HEK293 (cell line): ENCODE measurements around the gene ZNF507.

ENCODE experiments used
- BCL11B ChIP-seq: fragments of 450-650 bp; formaldehyde crosslinking; IDR thresholded peaks from 2 replicates; pipeline ENCODE4 v1.5.1; 2016; ENCODE audit warnings: low read depth, missing biosample characterization, missing genetic modification characterization
- MZF1 ChIP-seq: fragments of 450-650 bp; formaldehyde crosslinking; IDR thresholded peaks from 2 replicates; pipeline ENCODE4 v1.5.1; 2017; ENCODE audit warnings: missing biosample characterization, missing genetic modification characterization, borderline replicate concordance
- ZBTB1 ChIP-seq: fragments of 450-650 bp; formaldehyde crosslinking; IDR thresholded peaks from 2 replicates; pipeline ENCODE4 v1.5.1; 2016; ENCODE audit warnings: missing biosample characterization, missing genetic modification characterization
- ZBTB17 ChIP-seq: fragments of 450-650 bp; formaldehyde crosslinking; IDR thresholded peaks from 2 replicates; pipeline ENCODE4 v1.5.1; 2016; ENCODE audit warnings: missing biosample characterization, missing genetic modification characterization
- ZBTB21 ChIP-seq: fragments of 450-650 bp; formaldehyde crosslinking; IDR thresholded peaks from 2 replicates; pipeline ENCODE4 v1.5.1; 2017; ENCODE audit warnings: missing biosample characterization, missing genetic modification characterization
- ZEB2 ChIP-seq: fragments of 450-650 bp; formaldehyde crosslinking; IDR thresholded peaks from 2 replicates; pipeline ENCODE4 v1.5.1; 2016; ENCODE audit warnings: missing biosample characterization, missing genetic modification characterization
- ZFP41 ChIP-seq: fragments of 450-650 bp; formaldehyde crosslinking; IDR thresholded peaks from 2 replicates; pipeline ENCODE4 v1.5.1; 2016; ENCODE audit warnings: missing biosample characterization, missing genetic modification characterization, borderline replicate concordance
- ZNF133 ChIP-seq: fragments of 450-650 bp; formaldehyde crosslinking; IDR thresholded peaks from 2 replicates; pipeline ENCODE4 v1.5.1; 2016; ENCODE audit warnings: missing biosample characterization, missing genetic modification characterization
- ZNF157 ChIP-seq: fragments of 450-650 bp; formaldehyde crosslinking; IDR thresholded peaks from 2 replicates; pipeline ENCODE4 v1.5.1; 2016; ENCODE audit warnings: missing biosample characterization, missing genetic modification characterization
- ZNF248 ChIP-seq: fragments of 450-650 bp; formaldehyde crosslinking; IDR thresholded peaks from 2 replicates; pipeline ENCODE4 v1.5.1; 2017; ENCODE audit warnings: missing biosample characterization, missing genetic modification characterization
- ZNF391 ChIP-seq: fragments of 450-650 bp; formaldehyde crosslinking; IDR thresholded peaks from 2 replicates; pipeline ENCODE4 v1.5.1; 2016; ENCODE audit warnings: low read depth, missing biosample characterization, missing genetic modification characterization, borderline replicate concordance
- ZNF501 ChIP-seq: fragments of 450-650 bp; formaldehyde crosslinking; IDR thresholded peaks from 2 replicates; pipeline ENCODE4 v1.5.1; 2016; ENCODE audit warnings: missing biosample characterization, missing genetic modification characterization
- ZNF670 ChIP-seq: fragments of 450-650 bp; formaldehyde crosslinking; IDR thresholded peaks from 2 replicates; pipeline ENCODE4 v1.5.1; 2016; ENCODE audit warnings: missing biosample characterization, missing genetic modification characterization, low read depth
- ZNF677 ChIP-seq: fragments of 450-650 bp; IDR thresholded peaks from 2 replicates; pipeline ENCODE4 v1.5.0; 2018; ENCODE audit warnings: missing biosample characterization, mild to moderate bottlenecking, missing genetic modification characterization, moderate library complexity
- ZNF707 ChIP-seq: fragments of 450-650 bp; formaldehyde crosslinking; IDR thresholded peaks from 2 replicates; pipeline ENCODE4 v1.5.1; 2016; ENCODE audit warnings: missing biosample characterization, missing genetic modification characterization
- ZNF776 ChIP-seq: fragments of 450-650 bp; formaldehyde crosslinking; IDR thresholded peaks from 2 replicates; pipeline ENCODE4 v1.5.0; 2017; ENCODE audit warnings: missing biosample characterization, missing genetic modification characterization, borderline replicate concordance
- ZSCAN16 ChIP-seq: fragments of 450-650 bp; formaldehyde crosslinking; IDR thresholded peaks from 2 replicates; pipeline ENCODE4 v1.5.1; 2016; ENCODE audit warnings: missing biosample characterization, missing genetic modification characterization
- TF ChIP-seq, protein P1 (sequence below): fragments of 450-650 bp; formaldehyde crosslinking; IDR thresholded peaks from 2 replicates; pipeline ENCODE4 v1.5.1; 2017; ENCODE audit warnings: missing biosample characterization, missing genetic modification characterization
- TF ChIP-seq, protein P2 (sequence below): fragments of 450-650 bp; formaldehyde crosslinking; IDR thresholded peaks from 2 replicates; pipeline ENCODE4 v1.5.1; 2016; ENCODE audit warnings: missing biosample characterization, missing genetic modification characterization, borderline replicate concordance
- TF ChIP-seq, protein P3 (sequence below): fragments of 450-650 bp; formaldehyde crosslinking; IDR thresholded peaks from 2 replicates; pipeline ENCODE4 v1.5.1; 2016; ENCODE audit warnings: missing biosample characterization, missing genetic modification characterization
- TF ChIP-seq, protein P4 (sequence below): fragments of 450-650 bp; formaldehyde crosslinking; IDR thresholded peaks from 2 replicates; pipeline ENCODE4 v1.5.1; 2017; ENCODE audit warnings: missing biosample characterization, missing genetic modification characterization
- TF ChIP-seq, protein P5 (sequence below): fragments of 450-650 bp; formaldehyde crosslinking; IDR thresholded peaks from 2 replicates; pipeline ENCODE4 v1.5.1; 2016; ENCODE audit warnings: missing biosample characterization, missing genetic modification characterization

Gene ZNF507

GRCh38 chr19:32343550-32344262 is 1.7 kb upstream of the ZNF507 start (continued):
- TF ChIP-seq, protein P1, sequence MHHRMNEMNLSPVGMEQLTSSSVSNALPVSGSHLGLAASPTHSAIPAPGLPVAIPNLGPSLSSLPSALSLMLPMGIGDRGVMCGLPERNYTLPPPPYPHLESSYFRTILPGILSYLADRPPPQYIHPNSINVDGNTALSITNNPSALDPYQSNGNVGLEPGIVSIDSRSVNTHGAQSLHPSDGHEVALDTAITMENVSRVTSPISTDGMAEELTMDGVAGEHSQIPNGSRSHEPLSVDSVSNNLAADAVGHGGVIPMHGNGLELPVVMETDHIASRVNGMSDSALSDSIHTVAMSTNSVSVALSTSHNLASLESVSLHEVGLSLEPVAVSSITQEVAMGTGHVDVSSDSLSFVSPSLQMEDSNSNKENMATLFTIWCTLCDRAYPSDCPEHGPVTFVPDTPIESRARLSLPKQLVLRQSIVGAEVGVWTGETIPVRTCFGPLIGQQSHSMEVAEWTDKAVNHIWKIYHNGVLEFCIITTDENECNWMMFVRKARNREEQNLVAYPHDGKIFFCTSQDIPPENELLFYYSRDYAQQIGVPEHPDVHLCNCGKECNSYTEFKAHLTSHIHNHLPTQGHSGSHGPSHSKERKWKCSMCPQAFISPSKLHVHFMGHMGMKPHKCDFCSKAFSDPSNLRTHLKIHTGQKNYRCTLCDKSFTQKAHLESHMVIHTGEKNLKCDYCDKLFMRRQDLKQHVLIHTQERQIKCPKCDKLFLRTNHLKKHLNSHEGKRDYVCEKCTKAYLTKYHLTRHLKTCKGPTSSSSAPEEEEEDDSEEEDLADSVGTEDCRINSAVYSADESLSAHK: 0 out of 2 replicates have a peak, but pooled peaks have one; percentile 16
- no peak for TF ChIP-seq ZBTB1
- no peak for TF ChIP-seq ZNF248 (tag by site-specific recombination)
- TF ChIP-seq ZEB2 (tag by site-specific recombination): no peak
- TF ChIP-seq ZNF677 (tag by site-specific recombination): no peak
- TF ChIP-seq ZNF157 (tag by site-specific recombination): no peak
- TF ChIP-seq, protein P2, sequence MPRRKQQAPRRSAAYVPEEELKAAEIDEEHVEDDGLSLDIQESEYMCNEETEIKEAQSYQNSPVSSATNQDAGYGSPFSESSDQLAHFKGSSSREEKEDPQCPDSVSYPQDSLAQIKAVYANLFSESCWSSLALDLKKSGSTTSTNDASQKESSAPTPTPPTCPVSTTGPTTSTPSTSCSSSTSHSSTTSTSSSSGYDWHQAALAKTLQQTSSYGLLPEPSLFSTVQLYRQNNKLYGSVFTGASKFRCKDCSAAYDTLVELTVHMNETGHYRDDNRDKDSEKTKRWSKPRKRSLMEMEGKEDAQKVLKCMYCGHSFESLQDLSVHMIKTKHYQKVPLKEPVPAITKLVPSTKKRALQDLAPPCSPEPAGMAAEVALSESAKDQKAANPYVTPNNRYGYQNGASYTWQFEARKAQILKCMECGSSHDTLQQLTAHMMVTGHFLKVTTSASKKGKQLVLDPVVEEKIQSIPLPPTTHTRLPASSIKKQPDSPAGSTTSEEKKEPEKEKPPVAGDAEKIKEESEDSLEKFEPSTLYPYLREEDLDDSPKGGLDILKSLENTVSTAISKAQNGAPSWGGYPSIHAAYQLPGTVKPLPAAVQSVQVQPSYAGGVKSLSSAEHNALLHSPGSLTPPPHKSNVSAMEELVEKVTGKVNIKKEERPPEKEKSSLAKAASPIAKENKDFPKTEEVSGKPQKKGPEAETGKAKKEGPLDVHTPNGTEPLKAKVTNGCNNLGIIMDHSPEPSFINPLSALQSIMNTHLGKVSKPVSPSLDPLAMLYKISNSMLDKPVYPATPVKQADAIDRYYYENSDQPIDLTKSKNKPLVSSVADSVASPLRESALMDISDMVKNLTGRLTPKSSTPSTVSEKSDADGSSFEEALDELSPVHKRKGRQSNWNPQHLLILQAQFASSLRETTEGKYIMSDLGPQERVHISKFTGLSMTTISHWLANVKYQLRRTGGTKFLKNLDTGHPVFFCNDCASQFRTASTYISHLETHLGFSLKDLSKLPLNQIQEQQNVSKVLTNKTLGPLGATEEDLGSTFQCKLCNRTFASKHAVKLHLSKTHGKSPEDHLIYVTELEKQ (tag by site-specific recombination): no peak
- TF ChIP-seq ZNF501 (tag by site-specific recombination): no peak
- TF ChIP-seq ZFP41 (tag by site-specific recombination): no peak
- peak; percentile 48 for TF ChIP-seq ZBTB17 (tag by site-specific recombination)
- TF ChIP-seq ZNF391 (tag by site-specific recombination): no peak
- TF ChIP-seq ZSCAN16 (tag by site-specific recombination): no peak
- no peak for TF ChIP-seq ZNF670 (tag by site-specific recombination)
- no peak for TF ChIP-seq ZNF133 (tag by site-specific recombination)
- TF ChIP-seq, protein P3, sequence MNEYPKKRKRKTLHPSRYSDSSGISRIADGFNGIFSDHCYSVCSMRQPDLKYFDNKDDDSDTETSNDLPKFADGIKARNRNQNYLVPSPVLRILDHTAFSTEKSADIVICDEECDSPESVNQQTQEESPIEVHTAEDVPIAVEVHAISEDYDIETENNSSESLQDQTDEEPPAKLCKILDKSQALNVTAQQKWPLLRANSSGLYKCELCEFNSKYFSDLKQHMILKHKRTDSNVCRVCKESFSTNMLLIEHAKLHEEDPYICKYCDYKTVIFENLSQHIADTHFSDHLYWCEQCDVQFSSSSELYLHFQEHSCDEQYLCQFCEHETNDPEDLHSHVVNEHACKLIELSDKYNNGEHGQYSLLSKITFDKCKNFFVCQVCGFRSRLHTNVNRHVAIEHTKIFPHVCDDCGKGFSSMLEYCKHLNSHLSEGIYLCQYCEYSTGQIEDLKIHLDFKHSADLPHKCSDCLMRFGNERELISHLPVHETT (tag by site-specific recombination): no peak
- no peak for TF ChIP-seq ZBTB21 (tag by site-specific recombination)
- TF ChIP-seq MZF1 (tag by site-specific recombination): peak; percentile 28; the same call in 1 of the 2 replicates
- no peak for TF ChIP-seq ZNF707 (tag by site-specific recombination)
- TF ChIP-seq, protein P4, sequence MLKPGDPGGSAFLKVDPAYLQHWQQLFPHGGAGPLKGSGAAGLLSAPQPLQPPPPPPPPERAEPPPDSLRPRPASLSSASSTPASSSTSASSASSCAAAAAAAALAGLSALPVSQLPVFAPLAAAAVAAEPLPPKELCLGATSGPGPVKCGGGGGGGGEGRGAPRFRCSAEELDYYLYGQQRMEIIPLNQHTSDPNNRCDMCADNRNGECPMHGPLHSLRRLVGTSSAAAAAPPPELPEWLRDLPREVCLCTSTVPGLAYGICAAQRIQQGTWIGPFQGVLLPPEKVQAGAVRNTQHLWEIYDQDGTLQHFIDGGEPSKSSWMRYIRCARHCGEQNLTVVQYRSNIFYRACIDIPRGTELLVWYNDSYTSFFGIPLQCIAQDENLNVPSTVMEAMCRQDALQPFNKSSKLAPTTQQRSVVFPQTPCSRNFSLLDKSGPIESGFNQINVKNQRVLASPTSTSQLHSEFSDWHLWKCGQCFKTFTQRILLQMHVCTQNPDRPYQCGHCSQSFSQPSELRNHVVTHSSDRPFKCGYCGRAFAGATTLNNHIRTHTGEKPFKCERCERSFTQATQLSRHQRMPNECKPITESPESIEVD: peak; percentile 42; the same call in 1 of the 2 replicates
- TF ChIP-seq, protein P5, sequence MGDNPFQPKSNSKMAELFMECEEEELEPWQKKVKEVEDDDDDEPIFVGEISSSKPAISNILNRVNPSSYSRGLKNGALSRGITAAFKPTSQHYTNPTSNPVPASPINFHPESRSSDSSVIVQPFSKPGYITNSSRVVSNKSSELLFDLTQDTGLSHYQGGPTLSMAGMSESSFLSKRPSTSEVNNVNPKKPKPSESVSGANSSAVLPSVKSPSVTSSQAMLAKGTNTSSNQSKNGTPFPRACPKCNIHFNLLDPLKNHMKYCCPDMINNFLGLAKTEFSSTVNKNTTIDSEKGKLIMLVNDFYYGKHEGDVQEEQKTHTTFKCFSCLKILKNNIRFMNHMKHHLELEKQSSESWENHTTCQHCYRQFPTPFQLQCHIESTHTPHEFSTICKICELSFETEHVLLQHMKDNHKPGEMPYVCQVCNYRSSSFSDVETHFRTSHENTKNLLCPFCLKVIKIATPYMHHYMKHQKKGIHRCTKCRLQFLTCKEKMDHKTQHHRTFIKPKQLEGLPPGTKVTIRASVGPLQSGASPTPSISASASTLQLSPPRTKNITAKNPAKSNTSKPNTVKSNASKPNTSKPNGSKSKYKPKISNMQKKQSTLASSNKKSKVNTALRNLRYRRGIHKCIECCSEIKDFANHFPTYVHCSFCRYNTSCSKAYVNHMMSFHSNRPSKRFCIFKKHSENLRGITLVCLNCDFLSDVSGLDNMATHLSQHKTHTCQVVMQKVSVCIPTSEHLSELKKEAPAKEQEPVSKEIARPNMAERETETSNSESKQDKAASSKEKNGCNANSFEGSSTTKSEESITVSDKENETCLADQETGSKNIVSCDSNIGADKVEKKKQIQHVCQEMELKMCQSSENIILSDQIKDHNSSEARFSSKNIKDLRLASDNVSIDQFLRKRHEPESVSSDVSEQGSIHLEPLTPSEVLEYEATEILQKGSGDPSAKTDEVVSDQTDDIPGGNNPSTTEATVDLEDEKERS: no peak
- TF ChIP-seq ZNF776: no peak
- TF ChIP-seq BCL11B: no peak
